HG03439 (cell line): ENCODE data around the gene ZNF99.
"Not testable (repeated sequence)": the region's sequence is repeated elsewhere in the genome, so short reads cannot be mapped to it uniquely, and the experiment has no call there.

Experiments used
- ATAC-seq: cut with Tn5 transposase; IDR thresholded peaks from one replicate; pipeline ENCODE4 v1.9.1; 2021; ENCODE audit warnings: mild to moderate bottlenecking, moderate library complexity; ENCODE audit not compliant: unreplicated experiment

The ZNF99 gene

GRCh38 chr19:22783651-22784410 lies at the start of gene ZNF99:
Gene ZNF99 (minus strand): TSS chr19:22784151. CDS start chr19:22784016, 135 bp downstream.
- no peak for ATAC-seq

- no peak for ATAC-seq
Observed at GRCh38 chr19:22832031-22832762, 48.2 kb upstream of the ZNF99 start, which contains the start of gene ZNF723. Gene ZNF723 (plus strand): TSS chr19:22832291. CDS start chr19:22832380, 89 bp downstream.

- ATAC-seq, result no peak
Observed at GRCh38 chr19:22831211-22831610, 47.3 kb upstream of the ZNF99 start.

- no peak for ATAC-seq
Observed at GRCh38 chr19:22814124-22814523, 30.2 kb upstream of the ZNF99 start.

GRCh38 chr19:22807061-22807835 lies 23.3 kb upstream of the ZNF99 start:
- ATAC-seq, result no peak

- ATAC-seq, result no peak
Observed at GRCh38 chr19:22806418-22806817, 22.5 kb upstream of the ZNF99 start.

- no peak for ATAC-seq
Observed at GRCh38 chr19:22797040-22797439, 13.1 kb upstream of the ZNF99 start.

GRCh38 chr19:22792863-22793262 lies 8.9 kb upstream of the ZNF99 start:
- not testable (repeated sequence) for ATAC-seq

GRCh38 chr19:22735911-22736645 lies 47.9 kb downstream of the ZNF99 start:
- ATAC-seq, result no peak

GRCh38 chr19:22733691-22734090 lies 50.3 kb downstream of the ZNF99 start:
- ATAC-seq, result no peak

- ATAC-seq, result not testable (repeated sequence)
Observed at GRCh38 chr19:22728214-22728613, 55.7 kb downstream of the ZNF99 start.

- not testable (repeated sequence) for ATAC-seq
Observed at GRCh38 chr19:22721533-22721932, 62.4 kb downstream of the ZNF99 start.

- ATAC-seq, result no peak
Observed at GRCh38 chr19:22708983-22709382, 75.0 kb downstream of the ZNF99 start.

GRCh38 chr19:22703096-22703495 lies 80.9 kb downstream of the ZNF99 start:
- ATAC-seq, result not testable (repeated sequence)

GRCh38 chr19:22702661-22703060 lies 81.3 kb downstream of the ZNF99 start:
- ATAC-seq, result not testable (repeated sequence)
